GM10266 (cell line): Measurements from ENCODE around the gene CLCN5.

Experiments
- DNase-seq: peaks from one replicate; pipeline ENCODE4 v3.0.0; 2012; ENCODE audit errors: extremely low spot score
- CTCF ChIP-seq: IDR thresholded peaks from 2 replicates; pipeline ENCODE4 v1.5.1; 2012; ENCODE audit warnings: mild to moderate bottlenecking, low read depth; ENCODE audit not compliant: control insufficient read depth, insufficient read depth; ENCODE audit errors: missing control alignments

The CLCN5 gene

GRCh38 chrX:50147972-50148371, 225.6 kb downstream of the CLCN5 start:
- DNase-seq, result no peak

More at GRCh38 chrX:50147972-50148371, 225.6 kb downstream of the CLCN5 start:
- TF ChIP-seq CTCF, result no peak
